Measurements from ENCODE around the gene CIT.
"Not testable (repeated sequence)": the region's sequence is repeated elsewhere in the genome, so short reads cannot be mapped to it uniquely, and the experiment has no call there.

Gene CIT

GRCh38 chr12:119730381-119730780, 146.7 kb downstream of the CIT start:
- DNase-seq: no peak

DNA sequence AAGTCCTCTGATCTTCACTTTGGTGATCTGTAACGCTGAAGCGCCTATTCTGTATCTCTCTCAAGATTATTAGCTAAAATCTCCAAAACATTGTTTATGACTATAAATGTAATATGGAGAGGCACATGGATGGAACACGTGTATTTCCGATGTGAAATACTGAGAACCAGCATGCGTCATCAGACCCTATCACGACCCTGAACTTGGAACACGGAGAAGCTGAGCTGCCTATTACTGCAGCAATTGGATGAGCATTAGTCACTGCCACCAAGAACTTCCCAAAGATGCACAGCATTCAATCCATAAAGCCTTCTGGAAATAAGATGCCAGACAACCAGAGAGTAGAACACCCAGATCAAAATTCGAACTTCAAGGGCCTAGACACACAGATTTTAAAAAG, 147.2 kb downstream of the CIT start:
- DNase-seq: no peak

DNA sequence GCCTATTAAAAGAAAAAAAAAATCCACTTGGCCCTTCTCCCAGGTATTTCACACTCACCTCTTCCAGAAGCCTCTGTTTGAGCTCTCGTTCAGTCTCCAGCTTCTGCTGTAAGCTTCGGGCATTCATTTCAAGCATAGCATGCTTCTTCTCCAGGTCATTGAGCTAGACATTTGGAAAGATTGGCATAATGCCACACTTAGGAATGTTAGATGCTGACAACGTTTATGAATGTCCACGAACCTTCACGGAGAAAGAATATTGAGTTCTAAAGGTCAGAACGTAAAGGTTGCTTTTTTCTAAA, 148.7 kb downstream of the CIT start:
- DNase-seq: no peak

DNA sequence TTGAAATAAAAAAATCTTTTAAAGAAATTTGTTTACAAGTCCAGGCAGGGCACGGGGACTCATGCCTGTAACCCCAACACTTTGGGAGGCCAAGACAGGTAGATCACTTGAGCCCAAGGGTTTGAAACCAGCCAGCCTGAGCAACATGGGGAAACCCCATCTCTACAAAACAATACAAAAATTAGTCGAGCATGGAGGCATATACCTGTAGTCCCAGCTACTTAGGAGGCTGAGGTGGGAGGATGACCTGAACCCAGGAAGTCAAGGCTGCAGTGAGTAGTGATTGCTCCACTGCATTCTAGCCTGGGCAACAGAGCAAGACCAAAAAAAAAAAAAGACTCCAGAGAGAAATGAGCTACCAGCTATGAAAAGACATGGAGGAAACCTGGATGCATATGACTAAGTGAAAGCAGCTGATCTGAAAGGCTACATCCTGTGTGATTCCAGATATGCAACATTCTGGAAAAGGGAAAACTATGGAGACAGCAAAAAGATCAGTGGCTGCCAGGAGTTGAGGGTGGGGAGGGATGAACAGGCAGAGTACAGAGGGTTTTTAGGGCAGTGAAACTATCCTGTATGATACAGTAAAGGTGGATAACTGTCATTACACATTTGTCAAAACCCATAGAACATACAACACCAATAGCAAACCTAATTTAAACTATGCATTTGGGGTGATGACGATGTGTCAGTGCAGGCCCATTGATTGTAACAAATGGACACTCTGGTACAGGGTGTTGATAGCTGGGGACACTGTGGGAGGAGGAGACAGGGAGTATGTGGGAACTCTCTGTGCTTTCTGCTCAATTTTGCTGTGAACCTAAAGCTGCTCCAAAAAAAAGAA, 149.3 kb downstream of the CIT start:
- DNase-seq: no peak

DNA sequence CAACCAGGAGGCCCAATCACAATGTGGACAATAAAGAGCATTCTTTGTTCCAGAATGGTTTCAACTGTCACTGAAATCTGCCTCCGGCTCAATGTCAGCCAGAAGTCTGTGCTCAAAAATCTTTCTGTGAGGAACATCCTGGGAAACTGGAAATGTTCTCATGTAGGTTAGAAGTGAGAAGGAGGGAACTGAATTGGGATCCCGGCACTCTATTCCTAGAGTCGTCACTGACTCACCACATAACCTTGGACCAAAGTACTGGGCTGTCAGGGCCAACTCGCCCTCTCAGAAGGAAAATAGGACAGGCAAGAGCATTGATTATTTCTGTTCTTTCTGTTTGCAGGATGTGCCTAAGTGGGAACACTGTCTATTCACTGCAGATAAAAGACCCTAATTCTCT, 151.6 kb downstream of the CIT start:
- no peak for DNase-seq

- no peak for DNase-seq
These were observed 155.8 kb downstream of the CIT start for GRCh38 chr12:119721306-119721705.

- no peak for DNase-seq
These were observed 156.8 kb downstream of the CIT start for GRCh38 chr12:119720349-119720748.

GRCh38 chr12:119718141-119718540, 159.0 kb downstream of the CIT start:
- DNase-seq: no peak

GRCh38 chr12:119715268-119715620, 161.9 kb downstream of the CIT start:
- DNase-seq: no peak

- no peak for DNase-seq
These were observed 162.4 kb downstream of the CIT start for GRCh38 chr12:119714614-119715267.

DNA sequence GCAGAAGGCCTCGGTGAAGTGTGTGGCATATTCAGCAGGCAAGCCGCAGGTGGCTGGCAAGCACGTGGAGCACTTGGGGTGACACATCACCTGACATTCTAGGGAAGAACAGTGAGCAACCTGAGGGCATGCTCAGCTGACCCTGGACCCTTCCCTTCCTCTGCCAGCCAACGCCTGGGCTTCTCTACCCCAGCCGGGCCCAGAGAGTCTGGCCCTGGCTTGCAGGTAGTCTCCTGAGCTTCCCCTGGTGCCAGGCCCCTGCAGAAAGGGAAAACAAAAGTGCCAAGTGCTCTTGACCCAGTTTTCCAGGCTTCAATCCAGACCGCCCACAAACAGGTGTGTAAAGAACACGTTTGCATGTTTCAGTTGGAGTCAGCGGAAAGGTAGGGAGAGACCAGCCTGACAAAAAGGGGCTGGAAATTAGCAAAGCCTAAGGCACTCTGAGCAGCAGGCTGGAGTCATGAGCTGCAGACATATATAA, 163.5 kb downstream of the CIT start:
- DNase-seq: no peak

DNA sequence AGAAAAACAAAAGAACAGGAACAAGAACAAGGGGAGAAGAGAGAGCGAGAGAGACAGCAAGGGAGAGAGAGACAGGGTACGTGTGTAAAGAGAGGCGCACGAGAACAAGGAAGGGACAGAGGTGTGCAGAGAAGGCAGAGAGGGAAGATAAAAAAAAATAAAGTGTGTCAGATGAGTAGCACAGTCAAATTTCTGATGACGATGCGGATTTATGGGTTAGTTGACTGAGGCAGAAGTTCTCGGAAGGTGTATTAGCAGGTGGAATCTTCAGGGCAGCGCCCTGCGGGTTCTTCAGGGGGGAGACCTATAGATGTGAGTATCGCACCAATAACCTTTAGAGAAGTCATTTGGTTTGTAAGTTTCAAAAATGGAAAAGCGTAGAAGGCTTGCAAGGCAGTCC, 164.4 kb downstream of the CIT start:
- DNase-seq: no peak

- no peak for DNase-seq
These were observed 165.4 kb downstream of the CIT start for GRCh38 chr12:119711693-119712092.

GRCh38 chr12:119710965-119711551, 166.1 kb downstream of the CIT start:
- no peak for DNase-seq

GRCh38 chr12:119710374-119710964, 166.7 kb downstream of the CIT start:
- no peak for DNase-seq

DNA sequence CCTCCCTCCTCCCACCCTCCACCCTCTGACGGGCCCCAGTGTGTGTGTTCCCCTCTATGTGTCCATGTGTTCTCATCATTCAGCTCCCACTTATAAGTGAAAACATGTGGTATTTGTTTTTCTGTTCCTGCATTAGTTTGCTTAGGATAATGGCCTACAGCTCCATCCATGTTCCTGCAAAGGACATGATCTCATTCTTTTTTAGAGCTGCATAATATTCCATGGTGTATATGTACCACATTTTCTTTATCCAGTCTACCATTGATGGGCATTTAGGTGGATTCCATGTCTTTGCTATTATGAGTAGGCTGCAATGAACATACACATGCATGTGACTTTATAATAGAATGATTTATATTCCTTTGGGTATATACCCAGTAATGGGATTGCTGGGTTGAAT, 170.7 kb downstream of the CIT start:
- not testable (repeated sequence) for DNase-seq

DNA sequence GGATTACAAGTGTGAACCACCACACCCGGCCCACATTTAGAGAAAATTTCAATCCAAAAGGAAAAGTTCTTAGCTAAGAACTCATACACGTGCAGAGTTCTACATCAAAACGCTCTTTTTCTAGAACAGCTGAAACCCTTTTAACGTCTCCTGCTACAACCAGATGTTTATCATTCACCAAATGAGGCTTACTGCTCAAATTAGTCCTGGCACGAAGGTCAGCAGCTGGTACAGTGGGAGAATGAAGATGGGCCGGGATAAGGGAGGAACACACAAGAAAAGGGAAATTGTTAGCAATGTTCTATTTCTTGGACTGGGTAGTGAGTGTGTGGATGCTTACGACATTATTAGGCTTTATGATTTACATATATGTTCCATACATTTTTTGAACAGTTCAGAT, 171.9 kb downstream of the CIT start:
- no peak for DNase-seq

- no peak for DNase-seq
These were observed 172.9 kb downstream of the CIT start for GRCh38 chr12:119704065-119704747.

DNA sequence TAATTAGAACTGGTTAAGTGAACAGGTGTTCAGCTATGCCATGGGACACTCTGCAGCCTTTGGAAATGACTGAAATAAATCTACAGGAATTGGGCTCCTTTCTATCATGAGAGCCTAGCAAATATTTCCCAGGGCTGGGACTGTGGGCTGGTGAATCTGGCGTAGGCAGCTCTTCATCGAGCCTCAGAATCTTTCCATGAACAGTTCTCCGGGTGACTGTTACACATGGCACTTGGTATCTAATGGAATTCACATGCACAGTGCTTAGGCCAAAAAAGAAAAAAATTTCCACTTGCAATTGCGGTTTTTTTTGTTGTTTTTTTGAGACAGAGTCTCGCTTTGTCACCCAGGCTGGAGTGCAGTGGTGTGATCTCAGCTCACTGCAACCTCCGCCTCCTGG, 177.0 kb downstream of the CIT start:
- no peak for DNase-seq

GRCh38 chr12:119699199-119699760, 177.8 kb downstream of the CIT start:
- DNase-seq: no peak

- DNase-seq: no peak
These were observed 180.2 kb downstream of the CIT start for GRCh38 chr12:119696943-119697342.

DNA sequence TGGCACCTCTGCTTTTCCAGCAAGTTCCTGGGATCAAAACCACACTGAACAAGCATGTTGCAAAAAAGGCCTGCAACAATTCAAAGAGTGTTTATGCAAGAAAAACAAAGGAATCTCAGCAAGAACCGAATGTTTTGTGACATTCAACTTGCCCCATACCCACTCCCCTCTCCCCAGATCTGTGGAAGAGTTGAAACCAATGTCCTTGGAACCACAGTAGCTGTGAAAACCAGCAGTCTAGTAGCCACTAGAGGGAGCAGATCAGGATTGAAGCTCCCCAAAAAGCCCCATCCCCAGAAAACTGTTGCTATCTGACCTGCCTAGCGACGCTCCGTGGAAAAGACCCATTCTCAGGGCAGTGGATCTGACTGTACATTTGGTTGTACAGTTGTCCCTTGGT, 182.1 kb downstream of the CIT start:
- no peak for DNase-seq

DNA sequence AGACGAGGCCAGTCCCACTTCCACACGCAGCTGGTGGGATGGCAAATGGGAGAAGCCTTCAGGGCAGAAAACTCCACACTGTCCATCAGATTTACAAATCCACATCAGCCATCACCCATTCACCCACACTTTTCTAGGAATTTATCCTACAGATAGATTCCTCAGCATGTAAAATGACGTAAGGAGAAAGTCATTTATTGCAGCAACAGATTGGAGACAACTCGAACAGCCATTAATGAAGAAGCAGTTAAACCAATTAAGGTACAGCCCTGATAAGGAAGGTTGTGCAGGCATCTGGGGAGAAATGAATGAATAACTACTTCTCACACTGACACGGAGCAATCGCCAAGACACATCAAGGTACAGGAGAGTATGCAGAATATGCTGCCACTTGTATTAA, 183.0 kb downstream of the CIT start:
- DNase-seq: no peak
